MCF 10A (cell line): ENCODE measurements around the gene SLC35E3. TPM values are rescaled to one million over a fixed set of nuclear protein-coding genes. Genes with fewer than 3 reads are reported as not detected.
"Not testable (repeated sequence)": the region's sequence is repeated elsewhere in the genome, so short reads cannot be mapped to it uniquely, and the experiment has no call there.

Source experiments
- BruUV-seq: library from RNA; stranded (reverse); fragments of 400-500 nt; replicated peaks from 2 replicates; lab custom pipeline; 2021; lab: Mats Ljungman, UMichigan
- CTCF ChIA-PET: fragments of 300-600 bp; sonication (Branson Sonifier 250); formaldehyde crosslinking; extraction: SDS; loops from one replicate; lab custom pipeline; 2021; ENCODE audit warnings: antibody characterized with exemption, inconsistent platforms; lab: Yijun Ruan, JAX
- POLR2A ChIA-PET: fragments of 300-600, 350-650 bp; sonication (Branson Sonifier 250); formaldehyde crosslinking; extraction: SDS; loops from one replicate; lab custom pipeline; 2020; ENCODE audit warnings: antibody characterized with exemption, inconsistent platforms; lab: Yijun Ruan, JAX
- DNase-seq: peaks from one replicate; pipeline ENCODE4 v3.0.0-alpha.2; 2018; ENCODE audit not compliant: unreplicated experiment
- H3K27ac Mint-ChIP-seq: one replicate; pipeline ENCODE4 v1.8.0; 2022; ENCODE audit warnings: mild to moderate bottlenecking, low read depth, mixed read lengths; ENCODE audit not compliant: unreplicated experiment
- H3K27me3 Mint-ChIP-seq: one replicate; pipeline ENCODE4 v1.8.0; 2022; ENCODE audit warnings: mixed read lengths; ENCODE audit not compliant: insufficient read depth, unreplicated experiment
- H3K36me3 Mint-ChIP-seq: one replicate; pipeline ENCODE4 v1.8.0; 2022; ENCODE audit warnings: mild to moderate bottlenecking, moderate library complexity, mixed read lengths; ENCODE audit not compliant: insufficient read depth, unreplicated experiment
- H3K4me1 Mint-ChIP-seq: one replicate; pipeline ENCODE4 v1.8.0; 2022; ENCODE audit warnings: mixed read lengths; ENCODE audit not compliant: insufficient read depth, unreplicated experiment
- H3K4me3 Mint-ChIP-seq: one replicate; pipeline ENCODE4 v1.8.0; 2022; ENCODE audit warnings: mild to moderate bottlenecking, moderate library complexity, mixed read lengths; ENCODE audit not compliant: unreplicated experiment
- H3K9me3 Mint-ChIP-seq: one replicate; pipeline ENCODE4 v1.8.0; 2022; ENCODE audit warnings: mixed read lengths; ENCODE audit not compliant: unreplicated experiment
- intact Hi-C: fragments of 100-400 bp; cut with micrococcal nuclease; formaldehyde crosslinking; loops from 2 replicates; pipeline ENCODE4 v1.14.1; 2022
- total RNA-seq: library from RNA; stranded (reverse); gene quantifications from 2 replicates; pipeline ENCODE4 v1.2.3, GENCODE V29; 2022
- TF ChIP-seq, protein P1 (sequence below): fragments of 200-600 bp; IDR thresholded peaks from one replicate; pipeline ENCODE4 v1.8.0; 2022; ENCODE audit warnings: antibody characterized with exemption, mild to moderate bottlenecking; ENCODE audit not compliant: unreplicated experiment

Gene SLC35E3
- total RNA-seq, 1 experiment from 2014 or later = 7.6 TPM

DNA sequence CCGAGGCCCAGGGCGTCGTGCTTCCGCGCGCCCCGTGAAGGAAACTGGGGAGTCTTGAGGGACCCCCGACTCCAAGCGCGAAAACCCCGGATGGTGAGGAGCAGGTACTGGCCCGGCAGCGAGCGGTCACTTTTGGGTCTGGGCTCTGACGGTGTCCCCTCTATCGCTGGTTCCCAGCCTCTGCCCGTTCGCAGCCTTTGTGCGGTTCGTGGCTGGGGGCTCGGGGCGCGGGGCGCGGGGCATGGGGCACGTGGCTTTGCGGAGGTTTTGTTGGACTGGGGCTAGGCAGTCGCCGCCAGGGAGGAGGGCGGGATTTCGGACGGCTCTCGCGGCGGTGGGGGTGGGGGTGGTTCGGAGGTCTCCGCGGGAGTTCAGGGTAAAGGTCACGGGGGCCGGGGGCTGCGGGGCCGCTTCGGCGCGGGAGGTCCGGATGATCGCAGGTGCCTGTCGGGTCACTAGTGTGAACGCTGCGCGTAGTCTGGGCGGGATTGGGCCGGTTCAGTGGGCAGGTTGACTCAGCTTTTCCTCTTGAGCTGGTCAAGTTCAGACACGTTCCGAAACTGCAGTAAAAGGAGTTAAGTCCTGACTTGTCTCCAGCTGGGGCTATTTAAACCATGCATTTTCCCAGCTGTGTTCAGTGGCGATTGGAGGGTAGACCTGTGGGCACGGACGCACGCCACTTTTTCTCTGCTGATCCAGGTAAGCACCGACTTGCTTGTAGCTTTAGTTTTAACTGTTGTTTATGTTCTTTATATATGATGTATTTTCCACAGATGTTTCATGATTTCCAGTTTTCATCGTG, 62.6 kb downstream of the SLC35E3 start:
- CTCF ChIA-PET = interaction anchor here (0.6 to 2.8 kb wide), 10 partner anchors 9 to 91 kb away, joined by 3 to 13 read pairs (median 4); no protein-coding TSS in a partner anchor
- peak; percentile 98 for DNase-seq
- TF ChIP-seq, protein P1, sequence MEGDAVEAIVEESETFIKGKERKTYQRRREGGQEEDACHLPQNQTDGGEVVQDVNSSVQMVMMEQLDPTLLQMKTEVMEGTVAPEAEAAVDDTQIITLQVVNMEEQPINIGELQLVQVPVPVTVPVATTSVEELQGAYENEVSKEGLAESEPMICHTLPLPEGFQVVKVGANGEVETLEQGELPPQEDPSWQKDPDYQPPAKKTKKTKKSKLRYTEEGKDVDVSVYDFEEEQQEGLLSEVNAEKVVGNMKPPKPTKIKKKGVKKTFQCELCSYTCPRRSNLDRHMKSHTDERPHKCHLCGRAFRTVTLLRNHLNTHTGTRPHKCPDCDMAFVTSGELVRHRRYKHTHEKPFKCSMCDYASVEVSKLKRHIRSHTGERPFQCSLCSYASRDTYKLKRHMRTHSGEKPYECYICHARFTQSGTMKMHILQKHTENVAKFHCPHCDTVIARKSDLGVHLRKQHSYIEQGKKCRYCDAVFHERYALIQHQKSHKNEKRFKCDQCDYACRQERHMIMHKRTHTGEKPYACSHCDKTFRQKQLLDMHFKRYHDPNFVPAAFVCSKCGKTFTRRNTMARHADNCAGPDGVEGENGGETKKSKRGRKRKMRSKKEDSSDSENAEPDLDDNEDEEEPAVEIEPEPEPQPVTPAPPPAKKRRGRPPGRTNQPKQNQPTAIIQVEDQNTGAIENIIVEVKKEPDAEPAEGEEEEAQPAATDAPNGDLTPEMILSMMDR = no peak
- BruUV-seq = no TSS peak
- no peaks in the 10 kb centered on the region for H3K27me3 Mint-ChIP-seq
- intact Hi-C loops = loop anchor here (1.0 to 10.0 kb wide), 2 partner anchors 21 to 474 kb away; partner anchors contain the start of gene MDM1
- POLR2A ChIA-PET = interaction anchor here (0.6 to 3.3 kb wide), 36 partner anchors 10 to 706 kb away, joined by 3 to 185 read pairs (median 5); partner anchors contain the start of genes CPSF6, NUP107, RAP1B and SLC35E3
- H3K27ac Mint-ChIP-seq = peak overlapping the region; percentile 94
- peaks cover 57% of the 10 kb centered on the region for H3K36me3 Mint-ChIP-seq
- peak overlapping the region; percentile 90 for H3K4me3 Mint-ChIP-seq
- no peaks in the 10 kb centered on the region for H3K9me3 Mint-ChIP-seq
- H3K4me1 Mint-ChIP-seq = peaks cover 15% of the 10 kb centered on the region

DNA sequence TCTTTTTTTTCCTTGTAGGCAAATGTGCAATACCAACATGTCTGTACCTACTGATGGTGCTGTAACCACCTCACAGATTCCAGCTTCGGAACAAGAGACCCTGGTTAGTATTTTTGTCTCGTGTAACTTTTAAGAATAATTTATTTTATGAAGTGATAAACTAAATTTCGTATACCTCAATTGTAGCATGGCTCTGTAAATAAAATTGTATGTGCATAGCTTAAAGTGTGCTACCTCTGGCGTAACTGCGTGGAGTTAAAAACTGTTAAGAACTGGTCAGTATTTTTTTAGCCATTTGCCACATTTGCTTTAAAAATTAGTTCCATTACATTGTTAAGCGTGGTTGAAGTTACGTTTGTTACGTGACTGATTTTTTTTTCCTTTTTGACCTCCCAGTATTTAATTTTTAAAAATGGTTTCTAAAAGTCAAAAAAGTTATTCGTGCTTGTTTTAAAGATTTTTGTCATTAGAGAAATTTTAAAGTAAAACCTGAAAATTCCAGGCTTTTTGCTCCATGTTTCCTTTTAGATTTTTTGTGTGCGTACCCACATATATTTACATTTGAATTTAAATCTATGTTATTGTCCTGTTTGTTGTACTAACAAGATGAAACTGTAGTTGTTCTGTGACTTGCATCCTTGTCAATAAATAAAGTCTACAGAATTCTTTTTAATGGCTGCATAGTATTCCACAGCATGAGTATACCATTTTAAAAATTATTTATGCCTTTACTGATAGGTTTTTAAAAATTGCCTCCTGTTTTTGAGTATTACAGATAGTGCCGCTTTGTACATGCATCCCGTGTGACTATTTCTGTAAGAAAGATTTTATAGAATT, 63.4 kb downstream of the SLC35E3 start:
- Mint-ChIP-seq H3K4me3 (peak overlapping the region; percentile 90), H3K27me3 (no peaks in the 10 kb centered on the region), H3K9me3 (no peaks in the 10 kb centered on the region), H3K4me1 (peaks cover 15% of the 10 kb centered on the region), H3K27ac (peak overlapping the region; percentile 94), H3K36me3 (peaks cover 65% of the 10 kb centered on the region)
- ChIA-PET CTCF (interaction anchor here (0.5 to 2.8 kb wide), 9 partner anchors 8 to 1415 kb away, joined by 3 to 13 read pairs (median 3); no protein-coding TSS in a partner anchor), POLR2A (interaction anchor here (0.6 to 3.3 kb wide), 26 partner anchors 10 to 707 kb away, joined by 3 to 185 read pairs (median 5); partner anchors contain the start of genes NUP107, RAP1B and SLC35E3)
- TF ChIP-seq, protein P1 = no peak
- BruUV-seq = TSS peak; percentile 62
- intact Hi-C loops = loop anchor here (10.0 kb wide), 1 partner anchor 475 kb away; the partner anchor contains the start of gene MDM1
- DNase-seq = no peak

DNA sequence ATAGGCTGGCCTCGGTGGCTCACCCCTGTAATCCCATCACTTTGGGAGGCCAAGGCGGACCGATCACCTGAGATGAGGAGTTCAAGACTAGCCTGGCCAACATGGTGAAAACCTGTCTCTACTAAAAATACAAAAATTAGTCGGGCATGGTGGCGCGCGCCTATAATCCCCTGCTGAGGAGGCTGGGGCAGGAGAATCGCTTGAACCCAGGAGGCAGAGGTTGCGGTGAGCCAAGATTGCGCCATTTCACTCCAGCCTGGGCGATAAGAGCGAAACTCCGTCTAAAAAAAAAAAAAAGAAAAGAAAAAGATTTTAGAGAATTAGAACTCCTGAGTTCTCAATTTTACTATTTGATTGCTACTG, 64.0 kb downstream of the SLC35E3 start:
- H3K4me1 Mint-ChIP-seq = peaks cover 17% of the 10 kb centered on the region
- H3K27ac Mint-ChIP-seq, intact Hi-C loops: not testable (repeated sequence)

DNA sequence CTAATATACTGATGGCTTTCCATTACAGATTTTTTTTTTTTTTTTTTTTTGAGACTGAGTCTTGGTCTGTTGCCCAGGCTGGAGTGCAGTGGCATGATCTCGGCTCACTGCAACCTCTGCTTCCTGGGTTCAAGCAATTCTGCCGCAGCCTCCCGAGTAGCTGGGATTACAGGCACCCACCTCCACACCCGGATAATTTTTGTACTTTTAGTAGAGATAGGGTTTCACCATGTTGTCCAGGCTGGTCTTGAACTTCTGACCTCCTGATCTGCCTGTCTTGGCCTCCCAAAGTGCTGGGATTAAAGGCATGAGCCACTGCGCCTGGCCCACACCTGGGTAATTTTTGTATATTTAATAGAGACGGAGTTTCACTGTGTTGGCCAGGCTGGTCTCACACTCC, 65.6 kb downstream of the SLC35E3 start:
- DNase-seq, intact Hi-C loops, H3K9me3 Mint-ChIP-seq, BruUV-seq, H3K27me3 Mint-ChIP-seq, H3K27ac Mint-ChIP-seq: not testable (repeated sequence)
- Mint-ChIP-seq H3K4me1 (peaks cover 14% of the 10 kb centered on the region), H3K36me3 (peaks cover 87% of the 10 kb centered on the region), H3K4me3 (peak overlapping the region; percentile 90)
- CTCF ChIA-PET = interaction anchor here (0.6 to 2.9 kb wide), 3 partner anchors 11 to 345 kb away, joined by 3 to 6 read pairs (median 4); no protein-coding TSS in a partner anchor
- POLR2A ChIA-PET = interaction anchor here (0.7 to 3.7 kb wide), 7 partner anchors 10 to 201 kb away, joined by 3 to 23 read pairs (median 12); partner anchors contain the start of genes RAP1B and SLC35E3

More for the DNA sequence above, 64.0 kb downstream of the SLC35E3 start:
- Mint-ChIP-seq H3K4me3 (peak overlapping the region; percentile 90), H3K36me3 (peaks cover 71% of the 10 kb centered on the region)
- DNase-seq, BruUV-seq, CTCF ChIA-PET, H3K27me3 Mint-ChIP-seq, H3K9me3 Mint-ChIP-seq: not testable (repeated sequence)
- POLR2A ChIA-PET = interaction anchor here (0.6 to 1.0 kb wide), 3 partner anchors 21 to 445 kb away, joined by 3 read pairs; no protein-coding TSS in a partner anchor
